Measurements from ENCODE around the gene UGT2B15.
"Not testable (repeated sequence)": the region's sequence is repeated elsewhere in the genome, so short reads cannot be mapped to it uniquely, and the experiment has no call there.

The UGT2B15 gene

GRCh38 chr4:68670479-68670939 is at the start of gene UGT2B15:
Gene UGT2B15, minus strand, starts transcription at chr4:68670652. Its CDS starts 34 bp downstream, at chr4:68670618.
- H3K9me3 ChIP-seq (ENCODE audit: control insufficient read depth, insufficient read depth, low read length); H3K27me3 ChIP-seq (ENCODE audit: control insufficient read depth, insufficient read depth, low read length); H3K4me1 ChIP-seq (ENCODE audit: control insufficient read depth, insufficient read depth, low read length); H3K27ac ChIP-seq (ENCODE audit: low read length); DNase-seq (ENCODE audit: low read depth, low spot score); H3K36me3 ChIP-seq (ENCODE audit: control insufficient read depth, insufficient read depth, low read length); H3K4me3 ChIP-seq (ENCODE audit: low read length): not testable (repeated sequence)
- WGBS (ENCODE audit: insufficient coverage, insufficient read length), result no CpG with 5 or more reads among the region's 1 CpG

GRCh38 chr4:68719075-68719473 is 48.6 kb upstream of the UGT2B15 start:
- Histone ChIP-seq H3K9me3 (ENCODE audit: control insufficient read depth, insufficient read depth, low read length) (no peaks in the 10 kb centered on the region), H3K4me3 (ENCODE audit: low read length) (no peak overlapping the region), H3K27ac (ENCODE audit: low read length) (no peak overlapping the region), H3K4me1 (ENCODE audit: control insufficient read depth, insufficient read depth, low read length) (no peaks in the 10 kb centered on the region), H3K36me3 (ENCODE audit: control insufficient read depth, insufficient read depth, low read length) (no peaks in the 10 kb centered on the region), H3K27me3 (ENCODE audit: control insufficient read depth, insufficient read depth, low read length) (no peaks in the 10 kb centered on the region)
- no CpG with 5 or more reads among the region's 2 CpGs for WGBS (ENCODE audit: insufficient coverage, insufficient read length)
- no peak for DNase-seq (ENCODE audit: low read depth, low spot score)

GRCh38 chr4:68718447-68719074 is 48.1 kb upstream of the UGT2B15 start:
- H3K27ac ChIP-seq (ENCODE audit: low read length), result no peak overlapping the region
- no peaks in the 10 kb centered on the region for H3K27me3 ChIP-seq (ENCODE audit: control insufficient read depth, insufficient read depth, low read length)
- no peaks in the 10 kb centered on the region for H3K9me3 ChIP-seq (ENCODE audit: control insufficient read depth, insufficient read depth, low read length)
- no CpG with 5 or more reads among the region's 3 CpGs for WGBS (ENCODE audit: insufficient coverage, insufficient read length)
- no peaks in the 10 kb centered on the region for H3K36me3 ChIP-seq (ENCODE audit: control insufficient read depth, insufficient read depth, low read length)
- H3K4me1 ChIP-seq (ENCODE audit: control insufficient read depth, insufficient read depth, low read length), result no peaks in the 10 kb centered on the region
- H3K4me3 ChIP-seq (ENCODE audit: low read length), result no peak overlapping the region
- DNase-seq (ENCODE audit: low read depth, low spot score), result no peak

GRCh38 chr4:68717999-68718398 is 47.5 kb upstream of the UGT2B15 start:
- Histone ChIP-seq H3K27me3 (ENCODE audit: control insufficient read depth, insufficient read depth, low read length) (no peaks in the 10 kb centered on the region), H3K4me3 (ENCODE audit: low read length) (no peak overlapping the region), H3K4me1 (ENCODE audit: control insufficient read depth, insufficient read depth, low read length) (no peaks in the 10 kb centered on the region), H3K27ac (ENCODE audit: low read length) (no peak overlapping the region), H3K9me3 (ENCODE audit: control insufficient read depth, insufficient read depth, low read length) (no peaks in the 10 kb centered on the region), H3K36me3 (ENCODE audit: control insufficient read depth, insufficient read depth, low read length) (no peaks in the 10 kb centered on the region)
- no peak for DNase-seq (ENCODE audit: low read depth, low spot score)
- no CpG with 5 or more reads among the region's 1 CpG for WGBS (ENCODE audit: insufficient coverage, insufficient read length)

- no peaks in the 10 kb centered on the region for H3K27me3 ChIP-seq (ENCODE audit: control insufficient read depth, insufficient read depth, low read length)
- no peak overlapping the region for H3K27ac ChIP-seq (ENCODE audit: low read length)
- H3K9me3 ChIP-seq (ENCODE audit: control insufficient read depth, insufficient read depth, low read length), result no peaks in the 10 kb centered on the region
- no peak overlapping the region for H3K4me3 ChIP-seq (ENCODE audit: low read length)
- no peaks in the 10 kb centered on the region for H3K36me3 ChIP-seq (ENCODE audit: control insufficient read depth, insufficient read depth, low read length)
- no CpG with 5 or more reads among the region's 2 CpGs for WGBS (ENCODE audit: insufficient coverage, insufficient read length)
- H3K4me1 ChIP-seq (ENCODE audit: control insufficient read depth, insufficient read depth, low read length), result no peaks in the 10 kb centered on the region
- DNase-seq (ENCODE audit: low read depth, low spot score), result no peak
Observed at GRCh38 chr4:68714400-68714799, 43.9 kb upstream of the UGT2B15 start.

GRCh38 chr4:68712207-68712606 is 41.8 kb upstream of the UGT2B15 start:
- DNase-seq (ENCODE audit: low read depth, low spot score), result no peak
- Histone ChIP-seq H3K27ac (ENCODE audit: low read length) (no peak overlapping the region), H3K4me3 (ENCODE audit: low read length) (no peak overlapping the region), H3K36me3 (ENCODE audit: control insufficient read depth, insufficient read depth, low read length) (no peaks in the 10 kb centered on the region), H3K4me1 (ENCODE audit: control insufficient read depth, insufficient read depth, low read length) (no peaks in the 10 kb centered on the region), H3K9me3 (ENCODE audit: control insufficient read depth, insufficient read depth, low read length) (no peaks in the 10 kb centered on the region), H3K27me3 (ENCODE audit: control insufficient read depth, insufficient read depth, low read length) (no peaks in the 10 kb centered on the region)
- no CpG with 5 or more reads among the region's 3 CpGs for WGBS (ENCODE audit: insufficient coverage, insufficient read length)

GRCh38 chr4:68708566-68708965 is 38.1 kb upstream of the UGT2B15 start:
- no peak overlapping the region for H3K27ac ChIP-seq (ENCODE audit: low read length)
- no peak for DNase-seq (ENCODE audit: low read depth, low spot score)
- H3K9me3 ChIP-seq (ENCODE audit: control insufficient read depth, insufficient read depth, low read length), result no peaks in the 10 kb centered on the region
- no peak overlapping the region for H3K4me3 ChIP-seq (ENCODE audit: low read length)
- H3K36me3 ChIP-seq (ENCODE audit: control insufficient read depth, insufficient read depth, low read length), result no peaks in the 10 kb centered on the region
- H3K27me3 ChIP-seq (ENCODE audit: control insufficient read depth, insufficient read depth, low read length), result no peaks in the 10 kb centered on the region
- no peaks in the 10 kb centered on the region for H3K4me1 ChIP-seq (ENCODE audit: control insufficient read depth, insufficient read depth, low read length)

GRCh38 chr4:68703168-68703567 is 32.7 kb upstream of the UGT2B15 start:
- H3K36me3 ChIP-seq (ENCODE audit: control insufficient read depth, insufficient read depth, low read length); H3K27ac ChIP-seq (ENCODE audit: low read length); H3K27me3 ChIP-seq (ENCODE audit: control insufficient read depth, insufficient read depth, low read length); DNase-seq (ENCODE audit: low read depth, low spot score); H3K9me3 ChIP-seq (ENCODE audit: control insufficient read depth, insufficient read depth, low read length); H3K4me3 ChIP-seq (ENCODE audit: low read length); H3K4me1 ChIP-seq (ENCODE audit: control insufficient read depth, insufficient read depth, low read length): not testable (repeated sequence)
- no CpG with 5 or more reads among the region's 2 CpGs for WGBS (ENCODE audit: insufficient coverage, insufficient read length)

- no peaks in the 10 kb centered on the region for H3K27me3 ChIP-seq (ENCODE audit: control insufficient read depth, insufficient read depth, low read length)
- H3K4me3 ChIP-seq (ENCODE audit: low read length), result no peak overlapping the region
- no peak for DNase-seq (ENCODE audit: low read depth, low spot score)
- H3K36me3 ChIP-seq (ENCODE audit: control insufficient read depth, insufficient read depth, low read length), result no peaks in the 10 kb centered on the region
- no peak overlapping the region for H3K27ac ChIP-seq (ENCODE audit: low read length)
- H3K9me3 ChIP-seq (ENCODE audit: control insufficient read depth, insufficient read depth, low read length), result no peaks in the 10 kb centered on the region
- H3K4me1 ChIP-seq (ENCODE audit: control insufficient read depth, insufficient read depth, low read length), result no peaks in the 10 kb centered on the region
- WGBS (ENCODE audit: insufficient coverage, insufficient read length), result no CpG with 5 or more reads among the region's 3 CpGs
Observed at GRCh38 chr4:68700152-68700551, 29.7 kb upstream of the UGT2B15 start.

GRCh38 chr4:68693325-68694075 is 23.0 kb upstream of the UGT2B15 start:
- no peak for DNase-seq (ENCODE audit: low read depth, low spot score)
- no peaks in the 10 kb centered on the region for H3K9me3 ChIP-seq (ENCODE audit: control insufficient read depth, insufficient read depth, low read length)
- no peaks in the 10 kb centered on the region for H3K4me1 ChIP-seq (ENCODE audit: control insufficient read depth, insufficient read depth, low read length)
- no CpG with 5 or more reads among the region's 9 CpGs for WGBS (ENCODE audit: insufficient coverage, insufficient read length)
- no peak overlapping the region for H3K4me3 ChIP-seq (ENCODE audit: low read length)
- no peaks in the 10 kb centered on the region for H3K27me3 ChIP-seq (ENCODE audit: control insufficient read depth, insufficient read depth, low read length)
- no peaks in the 10 kb centered on the region for H3K36me3 ChIP-seq (ENCODE audit: control insufficient read depth, insufficient read depth, low read length)
- H3K27ac ChIP-seq (ENCODE audit: low read length), result no peak overlapping the region

GRCh38 chr4:68691186-68691585 is 20.7 kb upstream of the UGT2B15 start:
- H3K27ac ChIP-seq (ENCODE audit: low read length), result no peak overlapping the region
- no peak overlapping the region for H3K4me3 ChIP-seq (ENCODE audit: low read length)
- H3K27me3 ChIP-seq (ENCODE audit: control insufficient read depth, insufficient read depth, low read length), result no peaks in the 10 kb centered on the region
- H3K9me3 ChIP-seq (ENCODE audit: control insufficient read depth, insufficient read depth, low read length), result no peaks in the 10 kb centered on the region
- no CpG with 5 or more reads among the region's 3 CpGs for WGBS (ENCODE audit: insufficient coverage, insufficient read length)
- no peaks in the 10 kb centered on the region for H3K36me3 ChIP-seq (ENCODE audit: control insufficient read depth, insufficient read depth, low read length)
- no peak for DNase-seq (ENCODE audit: low read depth, low spot score)
- no peaks in the 10 kb centered on the region for H3K4me1 ChIP-seq (ENCODE audit: control insufficient read depth, insufficient read depth, low read length)
